PC-9 (cell line): ENCODE measurements around the gene CFAP99.

Experiments used
- EZH2 ChIP-seq: fragments of 200-600 bp; sonication (generic); IDR thresholded peaks from 2 replicates; pipeline ENCODE4 v1.8.0; 2017; ENCODE audit warnings: antibody characterized with exemption, low read depth
- TF ChIP-seq, protein P1 (sequence below): fragments of 200-600 bp; sonication (generic); conservative IDR thresholded peaks from 2 replicates; pipeline ENCODE4 v1.6.1; 2017; ENCODE audit warnings: mixed run types, antibody characterized with exemption, mild to moderate bottlenecking, moderate library complexity

DNA sequence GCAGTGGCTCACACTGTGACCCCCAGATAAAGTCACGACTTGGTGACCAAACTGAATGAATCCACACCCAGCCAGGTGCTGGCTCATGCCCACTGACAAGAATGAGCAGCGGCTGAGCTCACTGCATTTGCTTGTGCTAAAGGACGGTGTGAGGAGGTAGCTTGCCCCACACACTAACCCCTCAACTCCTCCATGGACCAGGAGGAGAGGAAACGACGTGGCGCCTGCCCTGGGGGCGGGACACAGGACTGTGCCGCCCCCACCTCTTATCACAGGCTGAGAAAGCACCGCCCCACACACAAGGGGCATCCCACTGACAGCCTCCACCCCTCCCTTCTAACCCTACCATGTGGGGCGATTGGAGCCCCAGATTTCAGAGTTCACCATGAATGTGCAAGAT, 43.3 kb upstream of the CFAP99 start:
- no peak for TF ChIP-seq EZH2
- TF ChIP-seq, protein P1, sequence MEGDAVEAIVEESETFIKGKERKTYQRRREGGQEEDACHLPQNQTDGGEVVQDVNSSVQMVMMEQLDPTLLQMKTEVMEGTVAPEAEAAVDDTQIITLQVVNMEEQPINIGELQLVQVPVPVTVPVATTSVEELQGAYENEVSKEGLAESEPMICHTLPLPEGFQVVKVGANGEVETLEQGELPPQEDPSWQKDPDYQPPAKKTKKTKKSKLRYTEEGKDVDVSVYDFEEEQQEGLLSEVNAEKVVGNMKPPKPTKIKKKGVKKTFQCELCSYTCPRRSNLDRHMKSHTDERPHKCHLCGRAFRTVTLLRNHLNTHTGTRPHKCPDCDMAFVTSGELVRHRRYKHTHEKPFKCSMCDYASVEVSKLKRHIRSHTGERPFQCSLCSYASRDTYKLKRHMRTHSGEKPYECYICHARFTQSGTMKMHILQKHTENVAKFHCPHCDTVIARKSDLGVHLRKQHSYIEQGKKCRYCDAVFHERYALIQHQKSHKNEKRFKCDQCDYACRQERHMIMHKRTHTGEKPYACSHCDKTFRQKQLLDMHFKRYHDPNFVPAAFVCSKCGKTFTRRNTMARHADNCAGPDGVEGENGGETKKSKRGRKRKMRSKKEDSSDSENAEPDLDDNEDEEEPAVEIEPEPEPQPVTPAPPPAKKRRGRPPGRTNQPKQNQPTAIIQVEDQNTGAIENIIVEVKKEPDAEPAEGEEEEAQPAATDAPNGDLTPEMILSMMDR, result no peak
